Mucosa of descending colon (tissue), 3 donors: ENCODE data around the gene TRIL. TPM values are rescaled to one million over a fixed set of nuclear protein-coding genes. Genes with fewer than 3 reads are reported as not detected.

Experiments
- ATAC-seq: fragments of 200-7000 bp; cut with Tn5 transposase; one replicate; pipeline ENCODE4 v1.9.1; 2020; ENCODE audit warnings: mild to moderate bottlenecking, moderate library complexity
- DNase-seq, 3 donors: peaks; one replicate each; pipeline ENCODE4 v3.0.0-alpha.2; 2020
- H3K36me3 ChIP-seq: fragments of 200-600 bp; one replicate; pipeline ENCODE4 v1.8.0; 2021; ENCODE audit warnings: low read depth, mild to moderate bottlenecking
- H3K4me1 ChIP-seq: fragments of 200-600 bp; one replicate; pipeline ENCODE4 v1.8.0; 2021; ENCODE audit warnings: low read depth, mild to moderate bottlenecking
- H3K4me3 ChIP-seq: fragments of 200-600 bp; one replicate; pipeline ENCODE4 v1.8.0; 2021; ENCODE audit warnings: mild to moderate bottlenecking
- H3K9me3 ChIP-seq: fragments of 200-600 bp; one replicate; pipeline ENCODE4 v1.8.0; 2021; ENCODE audit warnings: mild to moderate bottlenecking
- intact Hi-C, 2 donors: fragments of 100-400 bp; cut with DNase I in 1 of 2; cut with micrococcal nuclease in 1 of 2; formaldehyde crosslinking; loops; one replicate each; pipeline versions ENCODE4 v1.11.0 to v1.11.1; 2022; cut with DNase I, micrococcal nuclease
- total RNA-seq, 3 donors: library from RNA; stranded (reverse); fragmentation: NEBNext Ultra II Directional in 2 of 3; extraction: Animal tissue kit (Norgen Biotek cat#: 25700) in 2 of 3; gene quantifications; one replicate each; pipeline versions ENCODE4 v1.2.1 to v1.2.4, GENCODE V29; 2021 to 2023
- TF ChIP-seq, protein P1 (sequence below): fragments of 200-600 bp; IDR thresholded peaks from one replicate; pipeline ENCODE4 v1.8.0; 2022; ENCODE audit warnings: antibody characterized with exemption, mild to moderate bottlenecking
- donor health status: DM: no; HTN: no; CAD: no; lungs with moderate emphysema.
- donor health status: DM: no; HTN: no; CAD: no.
- donor health status: DM: no; HTN: yes; CAD: no.

The TRIL gene
- total RNA-seq, 3 donors from 2014 or later, result 0.96 to 2.2 (median 1.5) TPM

DNA sequence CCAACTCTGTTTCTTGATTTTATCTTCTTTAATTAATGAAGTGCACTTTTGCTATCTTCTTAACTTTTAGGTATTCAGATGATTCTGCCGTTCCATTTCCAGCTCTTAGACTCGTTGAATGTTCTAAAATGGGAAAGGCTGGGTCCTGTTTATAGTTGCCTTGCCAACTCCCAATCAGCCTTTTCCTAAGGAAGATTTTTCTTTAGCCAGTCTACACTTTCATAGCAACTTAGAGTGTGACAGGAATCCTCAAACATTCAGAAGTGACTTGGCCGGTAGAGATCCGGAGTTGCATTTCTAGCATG is 23.0 kb upstream of the TRIL start:
- ATAC-seq (no peak), DNase-seq (no peak)
- TF ChIP-seq, protein P1, sequence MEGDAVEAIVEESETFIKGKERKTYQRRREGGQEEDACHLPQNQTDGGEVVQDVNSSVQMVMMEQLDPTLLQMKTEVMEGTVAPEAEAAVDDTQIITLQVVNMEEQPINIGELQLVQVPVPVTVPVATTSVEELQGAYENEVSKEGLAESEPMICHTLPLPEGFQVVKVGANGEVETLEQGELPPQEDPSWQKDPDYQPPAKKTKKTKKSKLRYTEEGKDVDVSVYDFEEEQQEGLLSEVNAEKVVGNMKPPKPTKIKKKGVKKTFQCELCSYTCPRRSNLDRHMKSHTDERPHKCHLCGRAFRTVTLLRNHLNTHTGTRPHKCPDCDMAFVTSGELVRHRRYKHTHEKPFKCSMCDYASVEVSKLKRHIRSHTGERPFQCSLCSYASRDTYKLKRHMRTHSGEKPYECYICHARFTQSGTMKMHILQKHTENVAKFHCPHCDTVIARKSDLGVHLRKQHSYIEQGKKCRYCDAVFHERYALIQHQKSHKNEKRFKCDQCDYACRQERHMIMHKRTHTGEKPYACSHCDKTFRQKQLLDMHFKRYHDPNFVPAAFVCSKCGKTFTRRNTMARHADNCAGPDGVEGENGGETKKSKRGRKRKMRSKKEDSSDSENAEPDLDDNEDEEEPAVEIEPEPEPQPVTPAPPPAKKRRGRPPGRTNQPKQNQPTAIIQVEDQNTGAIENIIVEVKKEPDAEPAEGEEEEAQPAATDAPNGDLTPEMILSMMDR, result no peak
- intact Hi-C loops, result no loop called here
- H3K4me3 ChIP-seq, result no peak overlapping the region
- H3K4me1 ChIP-seq, result no peaks in the 10 kb centered on the region
- no peaks in the 10 kb centered on the region for H3K9me3 ChIP-seq
- no peaks in the 10 kb centered on the region for H3K36me3 ChIP-seq

DNA sequence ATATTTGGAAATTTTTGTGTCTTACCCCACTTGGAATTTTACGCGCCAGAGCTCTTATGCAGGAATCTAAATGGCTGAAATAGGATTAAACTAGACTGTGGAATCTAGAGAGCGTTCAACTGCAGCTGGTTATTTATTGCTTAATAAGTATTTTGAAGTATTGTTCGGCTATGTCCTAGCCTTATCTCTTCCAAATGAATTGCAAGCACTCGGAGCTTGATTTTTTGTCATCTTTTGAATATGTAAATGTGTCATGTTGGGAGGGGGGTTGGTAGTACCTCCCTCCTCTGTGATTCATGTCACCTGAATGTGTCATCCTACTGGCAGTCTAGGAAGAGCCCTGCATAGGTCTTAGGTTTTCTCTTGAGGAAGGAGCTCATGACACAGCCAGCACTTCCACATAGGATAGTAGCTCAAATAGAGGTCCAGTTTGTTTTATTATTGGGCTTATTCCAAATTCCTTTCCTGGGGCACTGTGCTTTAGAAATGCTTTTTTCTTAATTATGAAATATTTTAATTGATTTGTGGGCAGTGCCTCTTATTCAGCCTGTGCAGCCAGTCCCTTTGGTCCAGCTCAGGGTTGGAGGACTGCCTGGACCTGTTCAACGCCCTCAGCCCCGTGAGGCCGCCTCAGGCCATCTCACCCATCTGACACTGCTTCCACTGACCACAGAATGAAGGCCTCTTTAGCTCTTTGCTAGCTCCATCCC is 22.5 kb upstream of the TRIL start:
- TF ChIP-seq, protein P1, result no peak
- Histone ChIP-seq H3K9me3 (no peaks in the 10 kb centered on the region), H3K4me3 (no peak overlapping the region), H3K36me3 (no peaks in the 10 kb centered on the region), H3K4me1 (no peaks in the 10 kb centered on the region)
- no peak for DNase-seq
- no peak for ATAC-seq
- intact Hi-C loops, result no loop called here

DNA sequence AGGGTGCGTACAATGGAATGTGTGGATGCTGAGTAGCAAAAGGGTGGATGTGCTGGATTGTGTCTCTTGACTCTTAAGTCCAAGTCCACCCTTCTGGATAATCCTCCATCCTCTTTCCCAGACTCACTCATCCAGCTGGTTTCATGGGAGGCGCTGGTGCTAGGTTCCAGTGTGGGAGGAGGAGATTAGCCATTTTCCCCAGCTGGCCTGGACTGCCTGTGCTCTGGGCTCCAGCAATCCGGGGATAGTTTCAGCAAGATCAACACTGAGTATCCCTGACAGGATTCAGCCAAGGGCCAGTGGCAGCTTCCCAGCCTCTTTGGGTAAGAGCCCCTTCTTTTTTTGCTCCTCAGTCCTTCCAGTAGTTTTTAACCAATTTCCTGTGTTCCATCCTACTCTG is 21.6 kb upstream of the TRIL start:
- DNase-seq (no peak), ATAC-seq (no peak)
- H3K4me1 ChIP-seq, result no peaks in the 10 kb centered on the region
- intact Hi-C loops, result no loop called here
- no peak overlapping the region for H3K4me3 ChIP-seq
- TF ChIP-seq, protein P1, result no peak
- H3K36me3 ChIP-seq, result no peaks in the 10 kb centered on the region
- no peaks in the 10 kb centered on the region for H3K9me3 ChIP-seq

DNA sequence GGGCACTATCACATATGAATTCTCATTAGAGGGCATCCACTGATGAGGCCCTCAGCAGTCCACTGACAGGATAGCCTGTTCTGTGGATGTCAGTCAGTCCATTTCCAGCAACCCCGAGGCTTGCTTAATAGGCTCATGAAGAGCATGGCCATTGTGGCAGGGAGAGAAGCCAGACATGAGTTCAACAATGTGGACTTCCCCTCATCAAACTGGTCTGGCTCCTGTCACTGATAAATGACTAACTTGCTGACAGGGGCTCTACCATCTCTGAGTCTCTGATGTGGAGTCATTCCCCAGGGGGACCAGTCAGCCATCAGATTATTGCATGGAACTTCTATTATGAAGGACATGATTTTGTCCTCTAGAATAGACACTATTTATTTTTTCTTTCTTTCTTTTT is 19.8 kb upstream of the TRIL start:
- no peak for ATAC-seq
- TF ChIP-seq, protein P1, result no peak
- H3K4me1 ChIP-seq, result no peaks in the 10 kb centered on the region
- no peak overlapping the region for H3K4me3 ChIP-seq
- no peaks in the 10 kb centered on the region for H3K36me3 ChIP-seq
- H3K9me3 ChIP-seq, result peaks cover 5% of the 10 kb centered on the region
- intact Hi-C loops, result no loop called here
- no peak for DNase-seq

DNA sequence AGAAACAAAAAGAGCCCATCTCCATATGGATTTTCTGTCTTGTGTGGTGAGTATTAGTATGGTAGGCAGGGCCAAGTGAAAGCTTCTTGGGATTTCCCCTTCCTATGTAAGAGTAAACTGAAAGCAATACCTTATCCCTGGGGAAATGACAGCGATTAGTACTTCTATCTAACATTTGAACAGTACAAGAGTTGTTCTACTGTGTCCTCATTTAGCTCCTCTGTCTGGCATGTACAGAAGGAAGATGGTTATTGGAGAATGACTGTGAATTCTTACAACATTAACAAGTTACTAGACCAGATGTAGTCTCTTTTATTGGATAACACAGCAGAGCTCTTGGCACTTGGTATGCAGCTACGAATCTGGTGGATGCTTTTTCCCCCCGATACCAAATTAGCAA is 17.9 kb upstream of the TRIL start:
- Histone ChIP-seq H3K9me3 (peaks cover 18% of the 10 kb centered on the region), H3K36me3 (no peaks in the 10 kb centered on the region), H3K4me1 (no peaks in the 10 kb centered on the region), H3K4me3 (no peak overlapping the region)
- intact Hi-C loops, result no loop called here
- ATAC-seq, result no peak
- TF ChIP-seq, protein P1, result no peak
- no peak for DNase-seq

DNA sequence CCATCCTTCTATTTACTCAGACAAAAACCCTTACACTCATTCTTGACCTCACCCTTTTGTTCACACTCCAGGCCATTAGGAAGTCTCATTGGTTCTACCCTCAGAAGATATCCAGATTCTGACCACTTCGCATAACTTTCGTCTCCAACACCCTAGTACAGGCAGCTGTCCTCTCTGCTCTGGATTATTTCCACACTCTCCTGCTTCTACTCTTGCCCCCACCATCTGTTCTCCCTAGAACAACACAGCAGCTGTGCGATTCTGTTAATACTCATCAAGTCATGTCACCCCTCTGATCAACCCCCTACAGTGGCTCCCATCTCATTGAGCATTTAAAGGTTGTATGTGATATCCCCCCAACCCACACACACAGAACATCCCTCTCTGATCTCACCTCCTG is 15.5 kb upstream of the TRIL start:
- Histone ChIP-seq H3K4me1 (no peaks in the 10 kb centered on the region), H3K36me3 (no peaks in the 10 kb centered on the region), H3K9me3 (peaks cover 18% of the 10 kb centered on the region), H3K4me3 (no peak overlapping the region)
- TF ChIP-seq, protein P1, result no peak
- ATAC-seq, result no peak
- DNase-seq, result no peak
- intact Hi-C loops, result no loop called here
